Endothelial cell of hepatic sinusoid (primary cell): ENCODE data around the gene GUK1.
"Not testable (repeated sequence)": the region's sequence is repeated elsewhere in the genome, so short reads cannot be mapped to it uniquely, and the experiment has no call there.

Experiments used
- in situ Hi-C: cut with HindIII; loops from 2 replicates; pipeline ENCODE4 v1.10.0; 2017; ENCODE audit warnings: low sequenced_read_pairs

GUK1 gene

GRCh38 chr1:228104526-228105269 is 35.4 kb upstream of the GUK1 start:
- in situ Hi-C loops = loop anchor here (5.0 kb wide), 2 partner anchors 63 to 108 kb away; partner anchors contain the start of gene IBA57

GRCh38 chr1:228105270-228105995 is 34.6 kb upstream of the GUK1 start:
- in situ Hi-C loops = loop anchor here (5.0 kb wide), 2 partner anchors 62 to 107 kb away; partner anchors contain the start of gene IBA57

- in situ Hi-C loops = loop anchor here (5.0 kb wide), 2 partner anchors 61 to 106 kb away; partner anchors contain the start of gene IBA57
These were observed 33.9 kb upstream of the GUK1 start for GRCh38 chr1:228105996-228106799.

GRCh38 chr1:228106800-228107054 is 33.4 kb upstream of the GUK1 start:
- in situ Hi-C loops = loop anchor here (5.0 kb wide), 2 partner anchors 61 to 106 kb away; partner anchors contain the start of gene IBA57

GRCh38 chr1:228107636-228108035 is 32.4 kb upstream of the GUK1 start:
- in situ Hi-C loops = loop anchor here (5.0 kb wide), 2 partner anchors 60 to 105 kb away; partner anchors contain the start of gene IBA57

- in situ Hi-C loops = loop anchor here (5.0 kb wide), 2 partner anchors 59 to 104 kb away; partner anchors contain the start of gene IBA57
These were observed 31.9 kb upstream of the GUK1 start for GRCh38 chr1:228108055-228108690.

GRCh38 chr1:228108742-228109072 is 31.4 kb upstream of the GUK1 start:
- in situ Hi-C loops = loop anchor here (5.0 kb wide), 2 partner anchors 59 to 104 kb away; partner anchors contain the start of gene IBA57

GRCh38 chr1:228109073-228109961 is 30.8 kb upstream of the GUK1 start, which contains the start of gene MRPL55:
MRPL55 (minus strand) TSS chr1:228109299; CDS start chr1:228108260, 1,039 bp downstream.
- in situ Hi-C loops = loop anchor here (5.0 kb wide), 2 partner anchors 58 to 103 kb away; partner anchors contain the start of gene IBA57

- in situ Hi-C loops = loop anchor here (5.0 kb wide), 2 partner anchors 57 to 102 kb away; partner anchors contain the start of gene IBA57
These were observed 30.1 kb upstream of the GUK1 start for GRCh38 chr1:228109962-228110488.

- in situ Hi-C loops = no loop called here
These were observed 29.5 kb upstream of the GUK1 start for GRCh38 chr1:228110556-228110955.

- in situ Hi-C loops = not testable (repeated sequence)
These were observed 28.8 kb upstream of the GUK1 start for GRCh38 chr1:228111315-228111714.

- in situ Hi-C loops = no loop called here
These were observed 27.9 kb upstream of the GUK1 start for GRCh38 chr1:228112167-228112566.

- in situ Hi-C loops = no loop called here
These were observed 27.5 kb upstream of the GUK1 start for GRCh38 chr1:228112617-228113016.

GRCh38 chr1:228114827-228115226 is 25.3 kb upstream of the GUK1 start:
- in situ Hi-C loops = no loop called here

- in situ Hi-C loops = no loop called here
These were observed 22.7 kb upstream of the GUK1 start for GRCh38 chr1:228117335-228117734.

GRCh38 chr1:228118040-228118439 is 22.0 kb upstream of the GUK1 start:
- in situ Hi-C loops = no loop called here

GRCh38 chr1:228120351-228120750 is 19.7 kb upstream of the GUK1 start:
- in situ Hi-C loops = no loop called here

GRCh38 chr1:228120857-228121489 is 19.1 kb upstream of the GUK1 start:
- in situ Hi-C loops = no loop called here

GRCh38 chr1:228122921-228123441 is 17.1 kb upstream of the GUK1 start:
- in situ Hi-C loops = no loop called here
